ENCODE results near the gene SIGLEC7.

The SIGLEC7 gene

GRCh38 chr19:51143486-51143885 lies 1.4 kb downstream of the SIGLEC7 start (continued):
- no peak for TF ChIP-seq ELK4 (IDR thresholded peaks at IDR 0.05; ENCODE audit: borderline replicate concordance, low read depth, low read length)
- TF ChIP-seq ZNF121 (tag by site-specific recombination; IDR thresholded peaks at IDR 0.05): no peak

GRCh38 chr19:51144482-51145045 lies 2.5 kb downstream of the SIGLEC7 start:
- no peaks in the 10 kb centered on the region for H3K36me3 ChIP-seq (ENCODE audit: control insufficient read depth in 2 of 2, insufficient read depth in 1 of 2, low read length in 2 of 2)
- ChIA-PET POLR2A (no interaction called here), CTCF (interaction anchor here (1.5 kb wide), 1 partner anchor 14 kb away, joined by 6 read pairs; no protein-coding TSS in a partner anchor)
- H3K9me3 ChIP-seq (ENCODE audit: control insufficient read depth, insufficient read depth, low read depth, low read length): no peaks in the 10 kb centered on the region
- no peaks in the 10 kb centered on the region for H3K4me1 ChIP-seq (ENCODE audit: control insufficient read depth, insufficient read depth, low read length)
- no peak overlapping the region for H3K4me3 ChIP-seq (ENCODE audit: low read depth, low read length)
- no peak overlapping the region for H3K27ac ChIP-seq (ENCODE audit: extremely low read depth, low read depth, low read length)
- no peak for TF ChIP-seq KLF1 (tag by site-specific recombination; IDR thresholded peaks at IDR 0.05)
- TF ChIP-seq, protein P1, sequence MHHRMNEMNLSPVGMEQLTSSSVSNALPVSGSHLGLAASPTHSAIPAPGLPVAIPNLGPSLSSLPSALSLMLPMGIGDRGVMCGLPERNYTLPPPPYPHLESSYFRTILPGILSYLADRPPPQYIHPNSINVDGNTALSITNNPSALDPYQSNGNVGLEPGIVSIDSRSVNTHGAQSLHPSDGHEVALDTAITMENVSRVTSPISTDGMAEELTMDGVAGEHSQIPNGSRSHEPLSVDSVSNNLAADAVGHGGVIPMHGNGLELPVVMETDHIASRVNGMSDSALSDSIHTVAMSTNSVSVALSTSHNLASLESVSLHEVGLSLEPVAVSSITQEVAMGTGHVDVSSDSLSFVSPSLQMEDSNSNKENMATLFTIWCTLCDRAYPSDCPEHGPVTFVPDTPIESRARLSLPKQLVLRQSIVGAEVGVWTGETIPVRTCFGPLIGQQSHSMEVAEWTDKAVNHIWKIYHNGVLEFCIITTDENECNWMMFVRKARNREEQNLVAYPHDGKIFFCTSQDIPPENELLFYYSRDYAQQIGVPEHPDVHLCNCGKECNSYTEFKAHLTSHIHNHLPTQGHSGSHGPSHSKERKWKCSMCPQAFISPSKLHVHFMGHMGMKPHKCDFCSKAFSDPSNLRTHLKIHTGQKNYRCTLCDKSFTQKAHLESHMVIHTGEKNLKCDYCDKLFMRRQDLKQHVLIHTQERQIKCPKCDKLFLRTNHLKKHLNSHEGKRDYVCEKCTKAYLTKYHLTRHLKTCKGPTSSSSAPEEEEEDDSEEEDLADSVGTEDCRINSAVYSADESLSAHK (tag by site-specific recombination; IDR thresholded peaks at IDR 0.05): no peak
- TF ChIP-seq ZFP41 (tag by site-specific recombination; IDR thresholded peaks at IDR 0.05; ENCODE audit: borderline replicate concordance): no peak
- TF ChIP-seq, protein P2, sequence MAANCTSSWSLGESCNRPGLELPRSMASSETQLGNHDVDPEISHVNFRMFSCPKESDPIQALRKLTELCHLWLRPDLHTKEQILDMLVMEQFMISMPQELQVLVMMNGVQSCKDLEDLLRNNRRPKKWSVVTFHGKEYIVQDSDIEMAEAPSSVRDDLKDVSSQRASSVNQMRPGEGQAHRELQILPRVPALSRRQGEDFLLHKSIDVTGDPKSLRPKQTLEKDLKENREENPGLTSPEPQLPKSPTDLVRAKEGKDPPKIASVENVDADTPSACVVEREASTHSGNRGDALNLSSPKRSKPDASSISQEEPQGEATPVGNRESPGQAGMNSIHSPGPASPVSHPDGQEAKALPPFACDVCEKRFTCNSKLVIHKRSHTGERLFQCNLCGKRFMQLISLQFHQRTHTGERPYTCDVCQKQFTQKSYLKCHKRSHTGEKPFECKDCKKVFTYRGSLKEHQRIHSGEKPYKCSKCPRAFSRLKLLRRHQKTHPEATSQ (tag by site-specific recombination; IDR thresholded peaks at IDR 0.05): no peak
- TF ChIP-seq ZNF292 (tag by site-specific recombination; IDR thresholded peaks at IDR 0.05; ENCODE audit: borderline replicate concordance, low read depth): no peak
- TF ChIP-seq, protein P3, sequence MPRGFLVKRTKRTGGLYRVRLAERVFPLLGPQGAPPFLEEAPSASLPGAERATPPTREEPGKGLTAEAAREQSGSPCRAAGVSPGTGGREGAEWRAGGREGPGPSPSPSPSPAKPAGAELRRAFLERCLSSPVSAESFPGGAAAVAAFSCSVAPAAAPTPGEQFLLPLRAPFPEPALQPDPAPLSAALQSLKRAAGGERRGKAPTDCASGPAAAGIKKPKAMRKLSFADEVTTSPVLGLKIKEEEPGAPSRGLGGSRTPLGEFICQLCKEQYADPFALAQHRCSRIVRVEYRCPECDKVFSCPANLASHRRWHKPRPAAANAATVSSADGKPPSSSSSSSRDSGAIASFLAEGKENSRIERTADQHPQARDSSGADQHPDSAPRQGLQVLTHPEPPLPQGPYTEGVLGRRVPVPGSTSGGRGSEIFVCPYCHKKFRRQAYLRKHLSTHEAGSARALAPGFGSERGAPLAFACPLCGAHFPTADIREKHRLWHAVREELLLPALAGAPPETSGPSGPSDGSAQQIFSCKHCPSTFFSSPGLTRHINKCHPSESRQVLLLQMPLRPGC (tag by site-specific recombination; IDR thresholded peaks at IDR 0.05): no peak
- TF ChIP-seq FEZF1 (tag by site-specific recombination; IDR thresholded peaks at IDR 0.05): no peak
- no peak for TF ChIP-seq ZSCAN16 (tag by site-specific recombination; IDR thresholded peaks at IDR 0.05)
- no peak for TF ChIP-seq ZNF768 (tag by site-specific recombination; IDR thresholded peaks at IDR 0.05)
- TF ChIP-seq ZSCAN30 (tag by site-specific recombination; IDR thresholded peaks at IDR 0.05): no peak
- no peak for TF ChIP-seq ZNF169 (tag by site-specific recombination; IDR thresholded peaks at IDR 0.05)
- TF ChIP-seq ZNF133 (tag by site-specific recombination; IDR thresholded peaks at IDR 0.05): no peak
- no peak for TF ChIP-seq ZNF596 (tag by site-specific recombination; IDR thresholded peaks at IDR 0.05)
- TF ChIP-seq, protein P4, sequence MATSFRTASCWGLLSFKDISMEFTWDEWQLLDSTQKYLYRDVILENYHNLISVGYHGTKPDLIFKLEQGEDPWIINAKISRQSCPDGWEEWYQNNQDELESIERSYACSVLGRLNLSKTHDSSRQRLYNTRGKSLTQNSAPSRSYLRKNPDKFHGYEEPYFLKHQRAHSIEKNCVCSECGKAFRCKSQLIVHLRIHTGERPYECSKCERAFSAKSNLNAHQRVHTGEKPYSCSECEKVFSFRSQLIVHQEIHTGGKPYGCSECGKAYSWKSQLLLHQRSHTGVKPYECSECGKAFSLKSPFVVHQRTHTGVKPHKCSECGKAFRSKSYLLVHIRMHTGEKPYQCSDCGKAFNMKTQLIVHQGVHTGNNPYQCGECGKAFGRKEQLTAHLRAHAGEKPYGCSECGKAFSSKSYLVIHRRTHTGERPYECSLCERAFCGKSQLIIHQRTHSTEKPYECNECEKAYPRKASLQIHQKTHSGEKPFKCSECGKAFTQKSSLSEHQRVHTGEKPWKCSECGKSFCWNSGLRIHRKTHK (tag by site-specific recombination; IDR thresholded peaks at IDR 0.05): no peak
- no peak for TF ChIP-seq ZNF2 (tag by site-specific recombination; IDR thresholded peaks at IDR 0.05)
- no peak for TF ChIP-seq ZNF239 (tag by site-specific recombination; IDR thresholded peaks at IDR 0.05)
- TF ChIP-seq ZNF558 (tag by site-specific recombination; IDR thresholded peaks at IDR 0.05): no peak
- no peak for TF ChIP-seq ZNF366 (tag by site-specific recombination; conservative IDR thresholded peaks at IDR 0.05)
- no peak for TF ChIP-seq ZFHX2 (tag by site-specific recombination; conservative IDR thresholded peaks at IDR 0.05)
- no peak for TF ChIP-seq ZNF791 (tag by site-specific recombination; IDR thresholded peaks at IDR 0.05)

Data from HEK293 (cell line).